NB4 (cell line): ENCODE results near the gene TRIM54.

Experiments used
- DNase-seq: peaks from one replicate; pipeline ENCODE4 v3.0.0; 2010; ENCODE audit warnings: low read depth
- H3K4me3 ChIP-seq: one replicate; pipeline ENCODE4 v1.5.1; 2011; ENCODE audit warnings: mild to moderate bottlenecking, low read depth, low read length, moderate library complexity
- CTCF ChIP-seq: IDR thresholded peaks from one replicate; pipeline ENCODE4 v1.5.1; 2012; ENCODE audit warnings: low read depth, low read length
- MAX ChIP-seq: IDR thresholded peaks from 2 replicates; pipeline ENCODE4 v1.6.1; 2011; ENCODE audit warnings: low read depth, low read length
- MYC ChIP-seq: IDR thresholded peaks from 2 replicates; pipeline ENCODE4 v1.6.1; 2011; ENCODE audit warnings: low read depth, low read length
- POLR2A ChIP-seq: IDR thresholded peaks from 2 replicates; pipeline ENCODE4 v1.6.1; 2011; ENCODE audit warnings: mild to moderate bottlenecking; ENCODE audit not compliant: insufficient read length; ENCODE audit errors: extremely low read depth

Gene TRIM54

GRCh38 chr2:27284996-27285395 lies 2.8 kb downstream of the TRIM54 start:
- no peak for TF ChIP-seq POLR2A
- no peak for TF ChIP-seq MAX
- TF ChIP-seq CTCF: no peak
- no peak for TF ChIP-seq MYC
- no peak for DNase-seq
- H3K4me3 ChIP-seq: no peak overlapping the region

GRCh38 chr2:27285481-27285880 lies 3.3 kb downstream of the TRIM54 start:
- no peak overlapping the region for H3K4me3 ChIP-seq
- no peak for DNase-seq
- no peak for TF ChIP-seq POLR2A
- no peak for TF ChIP-seq CTCF
- TF ChIP-seq MAX: no peak
- no peak for TF ChIP-seq MYC

DNA sequence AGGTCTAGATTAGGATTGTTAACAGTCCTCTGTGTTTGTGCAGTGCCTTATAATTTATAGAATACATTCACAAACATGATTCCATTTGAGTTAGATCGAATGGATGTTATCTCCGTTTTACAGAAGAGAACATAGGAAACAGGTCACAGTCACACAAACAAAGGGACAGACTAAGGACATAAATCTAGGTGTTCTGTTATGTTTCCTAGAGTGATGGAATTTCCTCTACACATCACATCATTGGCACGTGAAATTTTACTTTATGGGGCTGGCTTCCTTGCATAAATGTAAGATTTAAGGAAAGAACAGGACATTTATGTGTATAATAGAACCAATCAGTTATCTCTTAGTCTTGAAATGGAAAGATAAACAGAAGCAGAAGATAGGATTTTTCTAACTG lies 6.4 kb downstream of the TRIM54 start:
- no peak for TF ChIP-seq MYC
- TF ChIP-seq MAX: no peak
- no peak for TF ChIP-seq POLR2A
- TF ChIP-seq CTCF: no peak
- no peak for DNase-seq
- no peak overlapping the region for H3K4me3 ChIP-seq

- no peak overlapping the region for H3K4me3 ChIP-seq
- DNase-seq: no peak
- TF ChIP-seq POLR2A (no peak), MAX (no peak), CTCF (no peak), MYC (no peak)
Measured at GRCh38 chr2:27290549-27290948, 8.3 kb downstream of the TRIM54 start.

GRCh38 chr2:27291865-27292264 lies 9.6 kb downstream of the TRIM54 start:
- peak; percentile 35 for DNase-seq
- no peak for TF ChIP-seq POLR2A
- TF ChIP-seq MYC: no peak
- no peak for TF ChIP-seq CTCF
- TF ChIP-seq MAX: no peak
- H3K4me3 ChIP-seq: no peak overlapping the region

DNA sequence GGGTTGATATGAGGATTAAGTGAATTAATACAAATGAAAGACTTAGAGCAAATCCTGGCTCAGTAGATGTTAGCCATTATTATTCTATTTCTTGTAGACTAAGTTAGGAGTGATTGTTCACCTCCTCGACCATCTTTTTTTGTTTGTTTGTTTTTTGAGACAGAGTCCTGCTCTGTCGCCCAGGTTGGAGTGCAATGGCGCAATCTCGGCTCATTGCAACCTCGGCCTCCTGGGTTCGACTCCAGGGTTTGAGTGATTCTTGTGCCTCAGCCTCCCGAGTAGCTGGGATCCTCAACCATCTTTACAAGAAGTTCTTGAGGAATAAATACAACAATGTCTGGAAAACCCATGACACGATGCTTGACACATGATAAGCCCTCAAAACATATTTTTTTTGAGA lies 12.7 kb downstream of the TRIM54 start:
- no peak for TF ChIP-seq CTCF
- TF ChIP-seq POLR2A: no peak
- no peak for TF ChIP-seq MYC
- no peak for TF ChIP-seq MAX
- DNase-seq: no peak
- no peak overlapping the region for H3K4me3 ChIP-seq
